Mammary epithelial cell (primary cell): Measurements from ENCODE around the gene DNAH17.

Experiments used
- EZH2 ChIP-seq: IDR thresholded peaks from 2 replicates; pipeline ENCODE4 v1.6.1; 2012; ENCODE audit warnings: low read length, inconsistent platforms, borderline replicate concordance
- TF ChIP-seq, protein P1 (sequence below), 2 donors: IDR thresholded peaks in 1 of 2; conservative IDR thresholded peaks in 1 of 2; 2 replicates each; pipeline ENCODE4 v1.5.1; 2011 to 2012; ENCODE audit warnings: inconsistent platforms in 2 of 2, low read length in 2 of 2, mild to moderate bottlenecking in 2 of 2, control low read depth in 1 of 2, low read depth in 1 of 2; ENCODE audit not compliant: insufficient read depth in 1 of 2; ENCODE audit errors: extremely low read depth in 1 of 2

DNA sequence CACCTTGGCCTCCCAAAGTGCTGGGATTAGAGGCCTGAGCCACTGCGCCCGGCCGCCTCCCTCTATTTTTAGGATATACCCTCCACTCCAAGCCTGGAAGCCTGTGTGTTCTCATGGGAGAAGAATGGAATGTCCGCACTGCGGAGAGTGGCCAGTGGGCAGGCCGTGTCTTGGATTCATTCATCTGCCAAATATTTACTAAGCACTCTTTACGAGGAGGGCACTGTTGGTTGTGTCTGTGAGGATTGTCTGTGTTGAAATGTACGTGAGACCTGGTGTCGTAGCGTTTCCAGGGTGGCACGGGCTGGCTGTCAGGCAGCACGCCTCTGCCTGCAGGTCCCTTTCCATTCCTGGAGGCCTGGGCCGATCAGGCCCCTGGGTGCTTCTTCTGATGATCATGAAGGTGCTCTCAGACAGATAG, 179.5 kb downstream of the DNAH17 start:
- TF ChIP-seq, protein P1, sequence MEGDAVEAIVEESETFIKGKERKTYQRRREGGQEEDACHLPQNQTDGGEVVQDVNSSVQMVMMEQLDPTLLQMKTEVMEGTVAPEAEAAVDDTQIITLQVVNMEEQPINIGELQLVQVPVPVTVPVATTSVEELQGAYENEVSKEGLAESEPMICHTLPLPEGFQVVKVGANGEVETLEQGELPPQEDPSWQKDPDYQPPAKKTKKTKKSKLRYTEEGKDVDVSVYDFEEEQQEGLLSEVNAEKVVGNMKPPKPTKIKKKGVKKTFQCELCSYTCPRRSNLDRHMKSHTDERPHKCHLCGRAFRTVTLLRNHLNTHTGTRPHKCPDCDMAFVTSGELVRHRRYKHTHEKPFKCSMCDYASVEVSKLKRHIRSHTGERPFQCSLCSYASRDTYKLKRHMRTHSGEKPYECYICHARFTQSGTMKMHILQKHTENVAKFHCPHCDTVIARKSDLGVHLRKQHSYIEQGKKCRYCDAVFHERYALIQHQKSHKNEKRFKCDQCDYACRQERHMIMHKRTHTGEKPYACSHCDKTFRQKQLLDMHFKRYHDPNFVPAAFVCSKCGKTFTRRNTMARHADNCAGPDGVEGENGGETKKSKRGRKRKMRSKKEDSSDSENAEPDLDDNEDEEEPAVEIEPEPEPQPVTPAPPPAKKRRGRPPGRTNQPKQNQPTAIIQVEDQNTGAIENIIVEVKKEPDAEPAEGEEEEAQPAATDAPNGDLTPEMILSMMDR (conservative IDR thresholded peaks at IDR 0.05 in 1 of 2, IDR thresholded peaks at IDR 0.05 in 1 of 2; ENCODE audit: extremely low read depth in 1 of 2, insufficient read depth in 1 of 2, low read depth in 1 of 2, low read length in 2 of 2), result no peak
- no peak for TF ChIP-seq EZH2
